HG03571 (cell line): Measurements from ENCODE around the gene CIITA.

ENCODE experiments used
- ATAC-seq: cut with Tn5 transposase; IDR thresholded peaks from one replicate; pipeline ENCODE4 v1.9.1; 2021; ENCODE audit not compliant: unreplicated experiment

Gene CIITA

DNA sequence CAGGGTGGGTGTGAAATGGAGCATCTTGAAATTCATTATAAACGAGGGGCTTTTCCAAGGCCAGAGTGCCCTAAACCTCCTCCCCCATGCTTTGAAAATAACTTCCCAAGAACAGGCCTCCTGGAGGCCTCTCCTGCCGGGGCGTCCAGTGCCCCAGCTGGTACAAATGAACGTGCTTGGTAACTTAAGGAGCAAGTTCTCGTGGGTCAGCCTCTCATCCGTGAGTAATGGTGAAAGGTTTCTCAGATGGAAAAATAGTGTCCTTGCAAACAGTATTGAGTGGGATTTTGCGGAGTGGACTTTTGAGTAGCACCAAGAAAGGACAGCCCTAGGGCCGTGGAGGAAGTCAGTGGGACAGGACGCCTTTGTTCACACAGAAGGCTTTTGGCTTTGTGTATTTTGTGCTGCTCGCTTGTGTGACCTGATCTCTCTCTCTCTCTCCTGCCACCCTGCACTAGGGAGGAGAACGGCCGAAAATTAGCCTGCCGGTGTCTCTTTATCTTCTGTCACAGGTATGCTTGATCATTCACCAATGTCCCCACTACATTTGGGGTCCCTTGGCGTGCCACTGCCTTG is 102.0 kb downstream of the CIITA start:
- no peak for ATAC-seq

DNA sequence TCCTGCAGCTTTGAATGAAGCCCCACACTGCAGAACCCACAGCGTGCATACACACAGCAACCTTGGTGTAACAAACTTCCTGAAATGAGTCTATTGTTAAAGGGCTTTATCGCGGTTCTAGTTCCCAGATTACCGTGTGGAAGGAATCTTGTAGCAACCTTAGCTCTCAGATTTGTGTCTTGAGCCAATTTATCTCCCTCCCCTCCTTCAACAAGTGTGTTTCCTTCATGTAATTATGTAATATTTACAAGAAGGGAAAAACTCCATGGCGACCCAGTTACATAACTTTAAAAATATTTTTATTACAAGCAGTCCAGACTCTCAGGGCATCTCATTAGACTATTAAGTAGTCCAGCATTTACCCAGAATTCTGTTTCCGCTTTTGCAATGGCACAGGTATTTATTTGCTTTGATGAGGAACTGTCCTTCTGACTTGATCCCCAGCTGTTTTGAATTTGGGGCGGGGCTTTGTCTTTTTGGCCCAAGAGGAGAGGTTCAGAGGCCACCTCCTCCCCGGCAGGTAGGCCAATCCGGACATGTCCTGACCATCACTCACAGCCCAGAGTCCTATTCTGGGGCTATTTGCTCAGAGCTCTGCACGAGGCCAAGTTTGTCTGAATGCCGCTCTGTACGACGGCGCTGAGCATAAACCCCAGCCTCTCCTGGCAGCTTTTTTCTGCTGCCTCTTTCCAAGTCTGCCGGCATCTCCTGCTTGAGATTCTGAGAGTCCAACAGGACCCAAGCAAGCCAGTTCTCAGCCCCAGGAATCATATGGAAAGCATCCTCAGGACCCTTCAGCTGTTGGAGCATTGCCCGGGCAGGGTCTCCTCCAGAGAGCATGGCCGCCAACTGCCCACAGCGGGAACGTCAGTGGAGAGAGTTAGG is 103.0 kb downstream of the CIITA start:
- ATAC-seq, result no peak

DNA sequence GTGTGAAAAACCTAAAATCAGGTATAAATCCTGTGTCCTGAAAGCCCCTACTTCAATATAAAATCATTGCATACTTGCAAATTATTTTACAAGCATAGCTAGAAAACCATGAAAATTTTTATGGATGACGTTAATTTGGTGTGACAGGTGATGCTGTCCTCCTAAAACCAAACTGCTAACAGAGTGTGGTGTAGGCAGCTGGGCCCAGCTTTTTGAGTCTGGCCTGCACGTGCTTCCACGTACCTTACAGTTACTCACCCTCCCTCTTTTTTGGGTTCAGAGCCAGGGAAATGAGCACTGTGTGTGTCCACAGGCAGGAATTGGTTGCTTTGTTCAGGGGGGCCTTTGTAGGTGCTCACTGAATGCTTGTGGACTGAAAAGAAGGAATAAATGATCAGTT is 103.8 kb downstream of the CIITA start:
- no peak for ATAC-seq

DNA sequence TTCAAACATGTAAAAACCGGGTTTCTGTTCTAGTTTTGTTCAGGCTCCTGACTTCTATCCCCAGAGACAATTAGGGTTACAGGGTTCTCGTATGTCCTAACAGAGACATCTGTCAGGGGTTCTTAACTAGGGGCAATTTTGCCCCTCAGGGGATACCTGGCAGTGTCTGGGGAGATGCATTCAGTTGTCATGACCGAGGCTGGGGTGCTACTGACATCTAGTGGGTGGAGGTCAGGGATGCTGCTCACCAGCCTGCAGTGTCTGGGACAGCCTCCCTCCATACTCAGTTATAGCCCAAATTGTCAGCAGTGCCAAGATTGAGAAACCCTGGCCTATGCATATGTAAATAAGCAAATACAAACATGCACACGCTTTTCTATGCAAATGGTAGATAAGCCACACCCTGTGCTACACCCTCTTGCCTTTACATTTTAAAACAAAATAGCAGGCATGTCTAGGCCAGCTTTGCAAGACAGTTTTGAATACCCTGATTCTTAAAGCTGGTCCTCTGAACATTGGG is 104.8 kb downstream of the CIITA start:
- peak; percentile 60 for ATAC-seq

DNA sequence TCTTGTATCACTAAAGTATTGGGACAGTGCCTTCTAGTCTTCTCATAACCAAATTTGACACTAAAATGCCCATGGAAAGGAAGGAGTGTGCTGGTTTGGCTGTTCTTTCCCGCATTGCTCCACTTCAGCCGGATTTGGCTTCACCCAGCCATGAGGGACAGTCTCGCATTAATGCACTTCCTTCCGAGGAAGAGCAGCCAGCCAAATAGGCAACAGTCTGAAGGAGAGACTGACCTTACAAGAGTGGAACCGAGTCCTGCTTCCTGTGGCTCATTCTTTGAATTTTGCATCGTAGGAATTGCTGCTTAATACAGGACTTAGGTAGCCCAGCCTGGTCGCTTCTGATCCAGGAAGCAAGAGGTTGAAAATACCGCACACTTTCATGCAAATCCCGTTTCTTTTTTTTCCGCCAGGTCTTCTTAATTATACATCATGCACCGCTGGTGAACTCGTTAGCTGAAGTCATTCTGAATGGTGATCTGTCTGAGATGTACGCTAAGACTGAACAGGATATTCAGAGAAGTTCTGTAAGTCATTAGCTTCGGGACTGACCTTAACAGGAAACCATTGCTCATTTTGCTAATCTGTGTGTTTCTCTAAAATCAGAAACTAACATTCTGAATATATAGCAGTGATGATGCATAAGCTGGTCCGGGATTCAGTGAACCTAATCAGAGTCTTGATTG is 105.6 kb downstream of the CIITA start:
- ATAC-seq, result peak; percentile 51

DNA sequence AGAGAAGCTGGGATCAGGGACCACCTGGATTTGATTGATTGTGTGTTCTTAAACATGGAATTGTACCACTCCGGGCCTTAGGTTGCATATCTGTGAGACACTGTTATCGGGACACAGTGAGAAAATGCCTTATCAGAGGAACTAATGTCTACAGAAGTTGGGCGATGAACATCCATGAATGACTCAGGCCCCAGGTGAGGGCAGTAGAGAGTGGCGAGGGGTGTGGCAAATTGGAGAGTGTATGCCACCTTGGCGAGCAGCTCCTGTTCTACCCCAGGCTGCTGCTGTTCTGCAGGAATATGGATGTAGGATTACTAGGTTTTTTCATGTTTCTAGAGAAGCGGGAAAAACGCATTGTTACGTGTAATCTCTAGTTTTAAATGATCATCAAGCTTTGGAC is 106.2 kb downstream of the CIITA start:
- ATAC-seq, result peak; percentile 18

DNA sequence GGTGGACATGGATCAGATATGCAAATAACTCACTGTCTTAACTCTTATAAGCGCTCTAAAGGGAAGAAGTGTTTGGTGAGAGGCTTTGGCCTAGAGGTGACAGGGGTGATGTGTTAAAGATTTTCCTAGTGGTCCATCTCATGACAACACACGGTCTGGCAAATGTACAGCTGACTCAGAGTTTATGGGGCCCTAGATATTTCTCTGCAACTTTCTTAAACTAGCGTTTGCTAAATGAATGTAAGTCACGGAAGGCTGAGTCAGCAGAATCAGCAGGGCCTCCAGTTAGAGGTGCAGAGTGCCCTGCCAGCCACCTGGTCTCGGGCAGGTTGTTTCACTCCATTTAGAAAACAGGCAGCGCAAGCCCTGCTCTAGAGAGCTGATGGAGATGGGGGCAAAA is 107.5 kb downstream of the CIITA start:
- ATAC-seq, result no peak
